Iris pigment epithelial cell (primary cell): Measurements from ENCODE around the gene FAM111A.
"Not testable (repeated sequence)": the region's sequence is repeated elsewhere in the genome, so short reads cannot be mapped to it uniquely, and the experiment has no call there.

Source experiments
- DNase-seq: peaks from one replicate; pipeline ENCODE4 v3.0.0-alpha.2; 2011; ENCODE audit warnings: low read depth

FAM111A gene

GRCh38 chr11:59142530-59143507 is at the start of gene FAM111A:
FAM111A (plus strand) TSS chr11:59142856; CDS start chr11:59148873, 6,017 bp downstream.
- peak; percentile 90 for DNase-seq

GRCh38 chr11:59093576-59093975 is 49.1 kb upstream of the FAM111A start:
- DNase-seq = not testable (repeated sequence)

GRCh38 chr11:59095225-59095624 is 47.4 kb upstream of the FAM111A start:
- not testable (repeated sequence) for DNase-seq

- DNase-seq = not testable (repeated sequence)
Measured at GRCh38 chr11:59095972-59096575, 46.6 kb upstream of the FAM111A start.

GRCh38 chr11:59097113-59097708 is 45.4 kb upstream of the FAM111A start:
- DNase-seq = peak; percentile 69

- DNase-seq = not testable (repeated sequence)
Measured at GRCh38 chr11:59097938-59098337, 44.7 kb upstream of the FAM111A start.

- DNase-seq = peak; percentile 37
Measured at GRCh38 chr11:59102259-59102765, 40.3 kb upstream of the FAM111A start.

- DNase-seq = peak; percentile 95
Measured at GRCh38 chr11:59106363-59107336, 36.0 kb upstream of the FAM111A start, which contains the start of gene FAM111B. FAM111B (plus strand) TSS chr11:59107237; CDS start chr11:59109626, 2,389 bp downstream.

GRCh38 chr11:59107721-59108120 is 34.9 kb upstream of the FAM111A start:
- DNase-seq = not testable (repeated sequence)

GRCh38 chr11:59112494-59112893 is 30.2 kb upstream of the FAM111A start:
- peak; percentile 55 for DNase-seq

- no peak for DNase-seq
Measured at GRCh38 chr11:59114344-59114743, 28.3 kb upstream of the FAM111A start.

GRCh38 chr11:59115553-59115952 is 27.1 kb upstream of the FAM111A start:
- DNase-seq = no peak

GRCh38 chr11:59117774-59118173 is 24.9 kb upstream of the FAM111A start:
- DNase-seq = no peak

GRCh38 chr11:59119826-59120225 is 22.8 kb upstream of the FAM111A start:
- DNase-seq = no peak

GRCh38 chr11:59135648-59136461 is 6.8 kb upstream of the FAM111A start:
- peak; percentile 74 for DNase-seq

- not testable (repeated sequence) for DNase-seq
Measured at GRCh38 chr11:59136551-59136950, 6.1 kb upstream of the FAM111A start.

- no peak for DNase-seq
Measured at GRCh38 chr11:59137190-59137589, 5.5 kb upstream of the FAM111A start.

GRCh38 chr11:59138643-59139042 is 4.0 kb upstream of the FAM111A start:
- no peak for DNase-seq

GRCh38 chr11:59141191-59141590 is 1.5 kb upstream of the FAM111A start:
- DNase-seq = no peak
